Heart right ventricle (tissue), 16 donors: ENCODE results near the gene PDIK1L. TPM values are rescaled to one million over a fixed set of nuclear protein-coding genes. Genes with fewer than 3 reads are reported as not detected.

Source experiments
- ATAC-seq, 8 donors: fragments of 200-7000 bp; cut with Tn5 transposase; one replicate each; pipeline ENCODE4 v1.9.1; 2020; ENCODE audit warnings: mild to moderate bottlenecking in 8 of 8, moderate library complexity in 8 of 8, moderate number of reproducible peaks in 1 of 8
- DNase-seq, 2 donors: peaks; one replicate each; pipeline ENCODE4 v3.0.0-alpha.2; 2020
- H3K27ac ChIP-seq, 10 donors: fragments of 200-600 bp; sonication (generic) in 2 of 10; one replicate each; pipeline versions ENCODE4 v1.5.0 to v1.8.0; 2020 to 2022; ENCODE audit warnings: mild to moderate bottlenecking in 3 of 10
- H3K27me3 ChIP-seq, 7 donors: fragments of 200-600 bp; one replicate each; pipeline ENCODE4 v1.8.0; 2021 to 2022; ENCODE audit warnings: mild to moderate bottlenecking in 2 of 7
- H3K36me3 ChIP-seq, 9 donors: fragments of 200-600 bp; sonication (generic) in 1 of 9; one replicate each; pipeline versions ENCODE4 v1.5.0 to v1.8.0; 2020 to 2022; ENCODE audit warnings: mild to moderate bottlenecking in 2 of 9
- H3K4me1 ChIP-seq, 9 donors: fragments of 200-600 bp; sonication (generic) in 1 of 9; one replicate each; pipeline versions ENCODE4 v1.5.0 to v1.8.0; 2020 to 2022; ENCODE audit warnings: mild to moderate bottlenecking in 4 of 9
- H3K4me3 ChIP-seq, 10 donors: fragments of 200-600 bp; sonication (generic) in 2 of 10; one replicate each; pipeline versions ENCODE4 v1.5.0 to v1.8.0; 2020 to 2022; ENCODE audit warnings: mild to moderate bottlenecking in 7 of 10, moderate library complexity in 2 of 10
- H3K9me3 ChIP-seq, 11 donors: fragments of 200-600 bp in 10 of 11; sonication (generic) in 2 of 11; one replicate each; pipeline versions ENCODE4 v1.5.0 to v1.8.0; 2013 to 2022; ENCODE audit warnings: mild to moderate bottlenecking in 2 of 11, control low read depth in 1 of 11, moderate library complexity in 1 of 11
- WGBS, 2 donors: extraction: QIAGEN DNeasy Blood & Tissue Kit; methylation state at CpG; one replicate each; pipeline ENCODE4 v1.1.7; 2013; ENCODE audit warnings: inconsistent platforms in 1 of 2; 5-methylcytosine and 5-hydroxymethylcytosine counted together
- intact Hi-C, 10 donors: fragments of 100-400 bp; cut with DNase I; formaldehyde crosslinking; loops; one replicate each; pipeline versions ENCODE4 v1.11.1 to v1.14.2; 2022
- polyA plus RNA-seq, 2 donors: library from polyadenylated mRNA; stranded (reverse); fragments of 200-250 nt; gene quantifications; one replicate each; pipeline ENCODE4 v1.2.3, GENCODE V29; 2013
- total RNA-seq, 10 donors: library from RNA; stranded (reverse); fragmentation: NEBNext Ultra II Directional in 3 of 10; extraction: Animal tissue kit (Norgen Biotek cat#: 25700) in 3 of 10; gene quantifications; one replicate each; pipeline versions ENCODE4 v1.2.1 to v1.2.4, GENCODE V29; 2021 to 2023
- TF ChIP-seq, protein P1 (sequence below), 9 donors: fragments of 200-600 bp; sonication (generic) in 2 of 9; IDR thresholded peaks; one replicate each; pipeline versions ENCODE4 v1.5.0 to v1.8.0; 2021 to 2022; ENCODE audit warnings: antibody characterized with exemption in 9 of 9, mild to moderate bottlenecking in 5 of 9, moderate library complexity in 1 of 9
- donor health status: Arrhythmogenic right ventricular cardiomyopathy.
- donor health status: ischemic (EF 13 %, LVEDD 7.1; RV severe dilation, severe dysfunction).
- donor health status: healthy with polysubstance abuse.
- donor health status: DM: no; HTN: yes; CAD: no.
- donor health status: DM: no; HTN: no; CAD: no.
- donor health status: ischemic (EF 25% LVEDD 6.9; RV normal size, moderate dysfunction).
- donor health status: ischemic (EF 25% LVEDD 5.7; RV mildly dilated, moderate dysfunction).
- donor health status: healthy.
- donor health status: DM: yes; HTN: yes; CAD: no.
- donor health status: Ischemic cardiomyopathy.
- donor health status: ischemic (EF 35%, LVEDD 5.7; RV mildly dilated, moderate dysfunction).
- donor health status: nonischemic (EF 11% LVEDD 7.7; RV severe dilation, severe dysfunction).
- donor health status: DM: yes; HTN: yes; CAD: no.
- donor health status: PGD.
- donor health status: ischemic (EF 29% LVEDD 5.4; RV normal size, mild dysfunction).
- donor health status: nonischemic (EF 23%, LVEDD 6.1; RV moderate dilation, normal function).

Gene PDIK1L
- total and polyA plus RNA-seq, 12 donors, result 1.6 to 8.3 (median 5.3) TPM

DNA sequence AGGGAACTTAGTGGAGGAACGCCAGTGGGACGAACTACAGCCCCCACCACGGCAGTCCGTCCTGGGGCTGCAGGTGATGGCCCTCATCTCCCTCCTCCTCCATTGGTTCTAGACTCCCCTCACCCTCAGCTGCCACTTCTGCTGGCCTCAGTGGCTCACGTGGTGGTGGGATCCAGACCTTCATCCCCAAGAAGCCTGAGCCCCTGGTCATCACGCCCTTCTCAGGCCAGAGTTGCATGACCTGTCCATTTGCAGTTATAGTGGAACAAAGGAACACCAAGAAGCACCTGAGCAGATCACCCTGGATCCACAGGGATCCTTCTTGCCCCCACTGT lies 34.3 kb downstream of the PDIK1L start:
- no peak for ATAC-seq
- no peaks in the 10 kb centered on the region for H3K9me3 ChIP-seq
- TF ChIP-seq, protein P1, sequence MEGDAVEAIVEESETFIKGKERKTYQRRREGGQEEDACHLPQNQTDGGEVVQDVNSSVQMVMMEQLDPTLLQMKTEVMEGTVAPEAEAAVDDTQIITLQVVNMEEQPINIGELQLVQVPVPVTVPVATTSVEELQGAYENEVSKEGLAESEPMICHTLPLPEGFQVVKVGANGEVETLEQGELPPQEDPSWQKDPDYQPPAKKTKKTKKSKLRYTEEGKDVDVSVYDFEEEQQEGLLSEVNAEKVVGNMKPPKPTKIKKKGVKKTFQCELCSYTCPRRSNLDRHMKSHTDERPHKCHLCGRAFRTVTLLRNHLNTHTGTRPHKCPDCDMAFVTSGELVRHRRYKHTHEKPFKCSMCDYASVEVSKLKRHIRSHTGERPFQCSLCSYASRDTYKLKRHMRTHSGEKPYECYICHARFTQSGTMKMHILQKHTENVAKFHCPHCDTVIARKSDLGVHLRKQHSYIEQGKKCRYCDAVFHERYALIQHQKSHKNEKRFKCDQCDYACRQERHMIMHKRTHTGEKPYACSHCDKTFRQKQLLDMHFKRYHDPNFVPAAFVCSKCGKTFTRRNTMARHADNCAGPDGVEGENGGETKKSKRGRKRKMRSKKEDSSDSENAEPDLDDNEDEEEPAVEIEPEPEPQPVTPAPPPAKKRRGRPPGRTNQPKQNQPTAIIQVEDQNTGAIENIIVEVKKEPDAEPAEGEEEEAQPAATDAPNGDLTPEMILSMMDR (IDR thresholded peaks at IDR 0.05), result no peak
- WGBS, 2 donors, result 44 to 45% methylated on average over 6 of the region's 6 CpGs
- no peak overlapping the region for H3K4me3 ChIP-seq
- H3K4me1 ChIP-seq, result peaks cover 0 to 14% (median 4%) of the 10 kb centered on the region in 9 donors
- no peaks in the 10 kb centered on the region for H3K36me3 ChIP-seq
- no peak for DNase-seq
- H3K27ac ChIP-seq, result no peak overlapping the region
- intact Hi-C loops, result loop anchor here (1.0 to 10.0 kb wide), 12 partner anchors 34 to 111 kb away; partner anchors contain the start of gene PDIK1L (in 1 of the 10)
- H3K27me3 ChIP-seq, result no peaks in the 10 kb centered on the region

DNA sequence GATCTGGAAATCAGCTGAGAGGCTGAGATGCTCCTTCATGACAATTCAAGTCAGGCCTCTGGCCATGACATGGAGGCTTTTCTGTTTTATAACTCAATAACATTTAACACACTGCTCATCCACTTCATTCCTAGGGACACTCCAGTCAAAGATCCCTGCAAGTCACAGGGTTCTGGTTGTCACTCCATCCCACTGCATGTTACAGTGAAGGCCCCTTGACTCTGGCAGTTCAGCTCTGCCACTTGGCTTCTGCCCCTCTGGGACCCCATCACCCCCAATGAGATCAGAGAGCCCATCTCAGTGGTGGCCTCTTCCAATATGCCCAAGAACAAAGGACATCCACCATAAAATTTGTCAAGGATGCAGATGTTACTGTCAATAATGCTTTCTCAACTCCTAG lies 37.3 kb downstream of the PDIK1L start:
- TF ChIP-seq, protein P1 (IDR thresholded peaks at IDR 0.05), result no peak
- intact Hi-C loops, result loop anchor here in 6 of 10 donors (5.0 to 10.0 kb wide), 5 partner anchors 37 to 114 kb away; partner anchors contain the start of gene PDIK1L (in 1 of the 6)
- Histone ChIP-seq H3K4me3 (no peak overlapping the region), H3K27me3 (no peaks in the 10 kb centered on the region), H3K9me3 (no peaks in the 10 kb centered on the region), H3K4me1 (peaks cover 0 to 16% (median 4%) of the 10 kb centered on the region in 9 donors), H3K36me3 (no peaks in the 10 kb centered on the region), H3K27ac (no peak overlapping the region)
- no peak for DNase-seq
- no peak for ATAC-seq

DNA sequence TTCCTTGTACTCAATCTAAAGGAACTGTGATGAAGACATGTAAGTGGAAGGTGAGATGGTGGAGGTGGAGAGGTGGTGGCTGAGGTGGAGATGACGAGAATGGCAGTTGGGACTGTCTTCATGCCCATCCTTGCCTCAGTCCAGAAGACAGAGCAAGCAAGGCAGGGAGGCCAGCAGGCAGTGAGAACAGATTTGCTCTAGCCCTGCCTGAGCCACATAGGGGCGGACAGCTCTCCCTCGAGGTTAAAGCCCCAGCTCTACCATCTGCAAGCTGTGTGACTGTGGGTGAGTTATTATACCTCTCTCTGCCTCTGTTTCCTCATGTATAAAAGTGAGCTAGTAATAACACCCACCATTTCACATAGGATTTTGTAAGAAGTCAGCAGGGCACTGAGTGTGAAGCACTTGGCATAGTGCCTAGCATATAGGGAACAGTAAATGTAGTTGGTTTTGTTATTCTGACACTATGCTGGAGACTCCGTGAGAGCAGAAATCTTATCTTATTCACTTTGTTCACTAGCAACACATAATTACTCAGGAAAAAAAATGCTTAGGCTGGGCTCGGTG lies 42.4 kb downstream of the PDIK1L start:
- Histone ChIP-seq H3K4me1 (peaks cover 16 to 52% (median 37%) of the 10 kb centered on the region in 9 donors), H3K36me3 (no peaks in the 10 kb centered on the region), H3K27me3 (peaks cover 0 to 42% (median 0%) of the 10 kb centered on the region in 7 donors), H3K27ac (peak overlapping the region in 5 of 10 donors; percentile 68 to 97 (median 91)), H3K9me3 (no peaks in the 10 kb centered on the region), H3K4me3 (no peak overlapping the region)
- intact Hi-C loops, result loop anchor here in 1 of 10 donors (10.0 kb wide), 1 partner anchor 259 kb away; no protein-coding TSS in a partner anchor
- ATAC-seq (no peak), DNase-seq (no peak)
- WGBS, 2 donors, result 55 to 59% methylated on average over 5 of the region's 5 CpGs
- TF ChIP-seq, protein P1 (IDR thresholded peaks at IDR 0.05), result no peak

DNA sequence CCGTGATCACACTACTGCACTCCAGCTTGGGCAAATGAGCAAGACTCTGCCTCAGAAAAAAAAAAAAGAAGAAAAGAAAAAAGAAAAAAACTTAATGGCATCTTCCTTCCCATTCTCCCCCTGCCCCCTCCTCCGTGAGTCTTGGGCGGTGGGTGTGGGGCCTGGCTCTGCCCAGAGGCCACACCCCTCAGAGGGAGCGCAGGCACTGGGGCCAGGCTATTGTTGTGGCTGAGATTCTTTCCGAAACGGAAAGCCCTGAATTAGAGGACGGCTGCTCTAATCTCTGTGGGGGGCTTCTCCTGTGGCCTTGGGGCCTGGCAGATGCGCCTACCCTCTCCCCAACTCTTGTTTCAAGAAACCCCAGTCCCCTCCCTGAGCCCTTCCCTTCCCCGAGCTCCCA lies 43.1 kb downstream of the PDIK1L start:
- H3K27ac ChIP-seq, result peak overlapping the region; percentile 53 to 97 (median 76)
- intact Hi-C loops, result loop anchor here in 1 of 10 donors (10.0 kb wide), 1 partner anchor 260 kb away; no protein-coding TSS in a partner anchor
- H3K9me3 ChIP-seq, result no peaks in the 10 kb centered on the region
- peak in 1 of 2 donors; percentile 55 for DNase-seq
- WGBS, 2 donors, result 42 to 46% methylated on average over 9 of the region's 9 CpGs
- H3K4me1 ChIP-seq, result peaks cover 18 to 59% (median 43%) of the 10 kb centered on the region in 9 donors
- H3K4me3 ChIP-seq, result peak overlapping the region in 2 of 10 donors; percentile 5 to 8
- no peaks in the 10 kb centered on the region for H3K36me3 ChIP-seq
- TF ChIP-seq, protein P1 (IDR thresholded peaks at IDR 0.05), result no peak
- H3K27me3 ChIP-seq, result peaks cover 0 to 43% (median 0%) of the 10 kb centered on the region in 7 donors
- peak in 6 of 8 donors; percentile 38 to 65 (median 58) for ATAC-seq
